Measurements from ENCODE around the gene ACER1.
A peak's percentile ranks its signal among the peaks of the same experiment; 100 is the strongest.
"Not testable (repeated sequence)": the region's sequence is repeated elsewhere in the genome, so short reads cannot be mapped to it uniquely, and the experiment has no call there.

The ACER1 gene

DNA sequence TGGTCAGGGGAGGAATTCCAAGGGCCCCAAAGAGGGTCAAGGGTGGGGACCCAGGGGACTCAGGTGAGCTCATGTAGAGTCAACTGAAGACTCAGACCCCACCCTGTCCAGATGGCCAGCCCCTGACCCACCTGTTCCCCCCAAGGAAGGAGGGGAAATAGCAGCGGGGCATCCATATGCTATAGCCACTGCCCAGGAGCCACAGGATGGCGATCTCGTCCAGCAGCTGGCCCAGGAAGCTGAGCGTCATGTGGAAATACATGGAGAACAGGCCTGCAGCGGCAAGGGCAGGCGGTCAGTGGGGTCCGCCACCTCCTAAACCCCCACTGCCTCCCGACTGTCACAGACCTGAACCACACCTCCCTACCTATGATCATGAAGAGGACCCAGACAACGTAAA is 21.4 kb downstream of the ACER1 start:
- DNase-seq (ENCODE audit: low spot score in 2 of 2) (no peak), ATAC-seq (replicated peaks; ENCODE audit: extremely low read depth, poor library complexity, severe bottlenecking) (no peak)
- Mint-ChIP-seq H3K36me3 (ENCODE audit: insufficient read depth) (peaks cover 2% of the 10 kb centered on the region), H3K27ac (ENCODE audit: low read depth) (no peak overlapping the region), H3K4me1 (no peaks in the 10 kb centered on the region), H3K4me3 (no peak overlapping the region), H3K9me3 (no peaks in the 10 kb centered on the region), H3K27me3 (peaks cover 11% of the 10 kb centered on the region)

DNA sequence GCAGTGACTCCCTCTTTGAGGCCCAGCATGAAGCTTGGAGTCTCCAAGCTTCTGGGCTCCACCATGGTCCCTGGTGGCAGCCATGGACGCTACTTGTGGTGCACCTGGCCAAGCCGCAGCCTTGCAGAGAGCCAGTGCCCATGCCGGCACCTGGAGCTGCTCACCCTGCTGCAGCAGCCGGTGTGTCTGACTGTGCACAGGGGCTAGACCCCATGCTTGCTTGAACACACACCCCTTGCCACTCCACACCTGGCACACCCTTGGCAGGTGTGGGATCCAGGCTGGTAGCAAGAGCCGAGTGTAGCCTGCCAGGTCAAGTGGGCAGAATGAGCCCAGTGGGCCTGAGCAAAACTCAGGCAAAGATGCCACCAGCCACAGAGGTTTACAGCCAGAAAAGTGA is 35.0 kb downstream of the ACER1 start:
- Mint-ChIP-seq H3K27ac (ENCODE audit: low read depth) (no peak overlapping the region), H3K4me3 (no peak overlapping the region), H3K4me1 (no peaks in the 10 kb centered on the region), H3K9me3 (no peaks in the 10 kb centered on the region), H3K36me3 (ENCODE audit: insufficient read depth) (no peaks in the 10 kb centered on the region), H3K27me3 (no peaks in the 10 kb centered on the region)
- no peak for ATAC-seq (replicated peaks; ENCODE audit: extremely low read depth, poor library complexity, severe bottlenecking)
- DNase-seq (ENCODE audit: low spot score in 2 of 2), result no peak

DNA sequence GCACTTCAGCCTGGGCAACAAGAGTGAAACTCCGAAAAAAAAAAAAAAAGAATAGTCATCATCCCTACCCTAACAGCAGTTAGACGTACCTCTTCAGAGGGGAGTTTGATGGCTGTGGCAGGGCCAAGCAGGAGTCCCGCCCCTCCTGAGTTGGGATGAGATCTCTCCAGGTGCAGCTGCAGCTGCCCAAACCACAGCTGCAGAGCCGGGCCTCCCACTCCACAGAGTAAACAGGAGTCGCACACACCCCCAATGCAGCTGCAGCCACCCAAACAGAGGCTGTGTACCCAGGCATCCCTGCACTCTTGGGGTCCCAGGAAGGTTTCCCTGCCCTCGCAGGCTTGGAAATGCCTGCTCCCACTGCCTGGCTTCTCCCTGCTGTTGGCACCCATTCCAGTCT is 36.2 kb downstream of the ACER1 start:
- Mint-ChIP-seq H3K36me3 (ENCODE audit: insufficient read depth) (no peaks in the 10 kb centered on the region), H3K4me3 (no peak overlapping the region)
- DNase-seq (ENCODE audit: low spot score in 2 of 2), result no peak

DNA sequence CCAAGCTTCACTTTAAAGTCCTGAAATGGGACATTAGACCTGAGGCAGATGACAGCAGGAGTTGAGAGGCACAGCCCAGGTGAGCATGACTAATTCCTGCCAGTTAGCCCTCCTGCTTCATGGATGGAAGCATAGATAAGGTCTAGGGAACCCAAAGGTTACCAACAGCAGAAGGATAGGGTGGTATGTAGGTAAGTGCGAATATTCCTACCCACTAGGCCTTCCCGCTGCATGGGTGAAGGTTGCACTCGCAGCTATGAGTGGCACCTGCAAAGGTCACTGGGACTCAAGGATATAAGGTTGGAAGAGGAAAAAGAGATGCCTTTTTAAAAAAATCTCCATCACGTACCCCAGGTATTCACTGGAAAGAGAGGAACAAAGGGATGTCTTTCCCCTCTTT is 41.4 kb downstream of the ACER1 start:
- DNase-seq (ENCODE audit: low spot score in 2 of 2) (no peak), ATAC-seq (replicated peaks; ENCODE audit: extremely low read depth, poor library complexity, severe bottlenecking) (no peak)
- Mint-ChIP-seq H3K27me3 (no peaks in the 10 kb centered on the region), H3K36me3 (ENCODE audit: insufficient read depth) (no peaks in the 10 kb centered on the region), H3K9me3 (peaks cover 16% of the 10 kb centered on the region), H3K4me3 (no peak overlapping the region), H3K4me1 (no peaks in the 10 kb centered on the region), H3K27ac (ENCODE audit: low read depth) (no peak overlapping the region)

More for the DNA sequence above, 36.2 kb downstream of the ACER1 start:
- Mint-ChIP-seq H3K27me3 (no peaks in the 10 kb centered on the region), H3K9me3 (no peaks in the 10 kb centered on the region), H3K4me1 (no peaks in the 10 kb centered on the region), H3K27ac (ENCODE audit: low read depth) (no peak overlapping the region)
- no peak for ATAC-seq (replicated peaks; ENCODE audit: extremely low read depth, poor library complexity, severe bottlenecking)

DNA sequence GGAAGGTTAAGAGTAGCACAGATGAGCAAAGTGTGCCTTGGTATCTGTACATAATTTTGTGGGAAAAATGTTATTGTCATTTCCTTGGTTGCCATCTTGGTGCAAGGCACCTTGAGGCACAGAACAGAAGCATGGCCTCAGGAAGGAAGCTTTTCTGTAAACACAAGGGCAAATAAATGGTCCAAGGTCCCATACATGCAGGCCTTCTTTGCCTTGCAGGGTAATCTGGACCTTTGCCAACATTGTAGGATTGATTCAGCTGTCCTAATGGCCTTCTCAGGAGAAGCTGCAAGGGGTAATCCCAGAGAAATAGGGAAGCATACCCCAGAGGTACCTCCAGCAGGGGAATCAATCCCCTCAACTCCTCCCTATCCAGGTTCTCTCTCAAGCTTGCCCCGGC is 44.7 kb downstream of the ACER1 start:
- H3K4me3 Mint-ChIP-seq, result no peak overlapping the region

DNA sequence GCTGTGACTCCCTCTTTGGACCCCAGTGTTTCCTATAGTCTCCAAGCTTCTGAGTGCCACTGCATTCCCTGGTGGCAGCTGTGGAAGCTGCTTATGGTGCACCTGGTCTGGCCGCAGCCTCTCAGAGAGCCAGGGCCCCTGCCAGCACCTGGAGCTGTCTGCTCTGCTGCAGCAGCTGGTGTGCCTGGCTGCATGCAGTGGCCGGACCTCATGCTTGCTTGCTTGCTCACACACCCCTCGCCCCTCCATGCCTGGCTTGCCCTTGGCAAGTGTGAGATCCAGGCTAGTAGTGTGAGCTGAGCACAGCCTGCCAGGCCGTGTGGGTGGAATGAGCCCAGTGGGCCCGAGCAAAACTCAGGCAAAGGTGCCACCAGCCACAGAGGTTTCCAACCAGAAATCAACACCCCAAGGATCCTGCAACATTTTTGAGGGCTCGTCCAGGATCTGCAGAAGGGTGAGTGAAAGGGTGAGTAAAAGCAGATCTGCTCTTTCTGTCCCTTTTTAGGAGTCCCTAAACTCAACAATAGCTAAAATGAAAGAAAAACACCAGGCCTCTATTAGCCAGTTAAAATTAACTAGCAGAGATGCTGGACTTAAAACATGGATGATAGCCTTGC is 46.0 kb downstream of the ACER1 start:
- Mint-ChIP-seq H3K36me3 (ENCODE audit: insufficient read depth) (peaks cover 3% of the 10 kb centered on the region), H3K27ac (ENCODE audit: low read depth) (no peak overlapping the region), H3K4me3 (no peak overlapping the region), H3K9me3 (peaks cover 16% of the 10 kb centered on the region), H3K4me1 (no peaks in the 10 kb centered on the region), H3K27me3 (no peaks in the 10 kb centered on the region)
- DNase-seq (ENCODE audit: low spot score in 2 of 2) (no peak), ATAC-seq (replicated peaks; ENCODE audit: extremely low read depth, poor library complexity, severe bottlenecking) (no peak)

More for the DNA sequence above, 44.7 kb downstream of the ACER1 start:
- no peaks in the 10 kb centered on the region for H3K4me1 Mint-ChIP-seq
- no peak overlapping the region for H3K27ac Mint-ChIP-seq (ENCODE audit: low read depth)
- ATAC-seq (replicated peaks; ENCODE audit: extremely low read depth, poor library complexity, severe bottlenecking) (no peak), DNase-seq (ENCODE audit: low spot score in 2 of 2) (no peak)
- H3K9me3 Mint-ChIP-seq, result peaks cover 16% of the 10 kb centered on the region
- H3K36me3 Mint-ChIP-seq (ENCODE audit: insufficient read depth), result no peaks in the 10 kb centered on the region
- H3K27me3 Mint-ChIP-seq, result no peaks in the 10 kb centered on the region

DNA sequence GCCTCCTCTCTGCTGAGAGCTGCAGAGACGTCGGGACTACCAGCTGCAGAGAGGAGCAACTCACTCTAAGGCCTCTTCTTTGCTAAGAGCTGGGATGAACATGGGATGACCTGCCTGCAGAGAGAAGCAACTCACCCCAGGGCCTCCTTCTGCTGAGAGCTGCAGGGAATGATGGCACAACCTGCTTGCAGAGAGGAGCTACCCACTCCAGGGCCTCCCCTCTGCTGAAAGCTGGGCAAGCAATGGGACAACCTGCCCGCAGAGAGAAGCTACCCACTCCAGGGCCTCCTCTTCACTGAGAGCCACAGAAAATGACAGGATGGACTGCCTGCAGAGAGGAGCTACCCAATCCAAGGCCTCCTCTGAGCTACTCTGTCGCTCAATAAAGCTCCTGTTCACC is 46.7 kb downstream of the ACER1 start:
- Mint-ChIP-seq H3K36me3 (ENCODE audit: insufficient read depth) (peaks cover 3% of the 10 kb centered on the region), H3K4me3 (no peak overlapping the region), H3K27me3 (no peaks in the 10 kb centered on the region), H3K27ac (ENCODE audit: low read depth) (no peak overlapping the region), H3K4me1 (no peaks in the 10 kb centered on the region), H3K9me3 (peaks cover 13% of the 10 kb centered on the region)
- ATAC-seq (replicated peaks; ENCODE audit: extremely low read depth, poor library complexity, severe bottlenecking), result no peak
- DNase-seq (ENCODE audit: low spot score in 2 of 2), result no peak

DNA sequence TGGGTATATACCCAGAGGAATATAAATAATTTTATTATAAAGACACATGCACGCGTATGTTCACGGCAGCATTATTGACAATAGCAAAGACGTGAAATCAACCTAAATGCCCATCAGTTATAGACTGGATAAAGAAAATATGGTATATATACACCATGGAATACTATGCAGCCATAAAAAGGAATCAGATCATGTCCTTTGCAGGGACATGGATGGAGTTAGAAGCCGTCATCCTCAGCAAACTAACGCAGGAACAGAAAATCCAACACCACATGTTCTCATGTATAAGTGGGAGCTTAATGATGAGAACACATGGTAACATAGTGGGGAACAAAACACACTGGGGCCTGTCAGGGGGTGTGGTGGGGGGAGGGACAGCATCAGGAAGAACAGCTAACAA is 51.0 kb downstream of the ACER1 start:
- H3K27me3 Mint-ChIP-seq; ATAC-seq (replicated peaks; ENCODE audit: extremely low read depth, poor library complexity, severe bottlenecking); H3K9me3 Mint-ChIP-seq; DNase-seq (ENCODE audit: low spot score in 2 of 2); H3K4me3 Mint-ChIP-seq; H3K27ac Mint-ChIP-seq (ENCODE audit: low read depth): not testable (repeated sequence)
- H3K4me1 Mint-ChIP-seq, result peaks cover 19% of the 10 kb centered on the region
- peaks cover 19% of the 10 kb centered on the region for H3K36me3 Mint-ChIP-seq (ENCODE audit: insufficient read depth)

DNA sequence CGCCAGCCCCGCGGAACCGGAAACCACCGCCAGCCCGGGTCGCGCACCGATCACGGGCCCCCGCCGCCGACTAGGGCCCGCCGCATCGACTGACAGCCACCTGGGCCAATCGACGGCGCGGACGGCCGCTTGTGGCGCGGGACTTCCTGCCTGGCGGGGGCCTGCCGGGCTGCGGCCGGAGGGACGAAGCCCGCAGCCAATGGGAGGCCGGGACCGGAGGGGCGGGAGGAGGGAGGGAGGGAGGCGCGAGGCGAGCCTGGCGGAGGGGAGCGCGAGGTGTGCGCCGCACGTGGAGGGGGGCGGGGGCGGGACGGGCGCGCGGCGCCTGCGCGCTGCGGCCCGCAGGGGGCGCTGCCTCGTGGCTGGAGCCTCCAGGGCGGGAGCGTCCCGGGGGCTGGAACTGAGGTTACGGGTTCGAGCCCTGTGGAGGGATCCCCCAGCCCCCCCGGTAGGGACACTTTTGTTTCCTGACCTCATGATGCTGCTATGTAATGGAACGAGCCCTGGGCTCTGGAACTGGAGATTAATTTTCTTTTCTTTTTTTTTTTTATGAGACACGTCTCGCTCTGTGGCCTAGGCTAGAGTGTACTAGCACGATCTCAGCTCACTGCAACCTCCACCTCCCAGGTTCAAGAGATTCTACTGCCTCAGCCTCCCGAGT is 53.4 kb downstream of the ACER1 start, which contains the start of gene MLLT1:
Gene MLLT1 (minus strand): TSS at position 45 of the 661 bp plus-strand sequence. CDS start 191 bp downstream, outside the sequence.
- Mint-ChIP-seq H3K36me3 (ENCODE audit: insufficient read depth) (peaks cover 21% of the 10 kb centered on the region), H3K27ac (ENCODE audit: low read depth) (peak within 1 kb of the TSS; percentile 95), H3K4me1 (peaks cover 42% of the 10 kb centered on the region), H3K9me3 (no peaks in the 10 kb centered on the region), H3K27me3 (no peaks in the 10 kb centered on the region), H3K4me3 (peak within 1 kb of the TSS; percentile 87)
- peak; percentile 90 for ATAC-seq (replicated peaks; ENCODE audit: extremely low read depth, poor library complexity, severe bottlenecking)
- DNase-seq (ENCODE audit: low spot score in 2 of 2), result peak; percentile 85 to 86

DNA sequence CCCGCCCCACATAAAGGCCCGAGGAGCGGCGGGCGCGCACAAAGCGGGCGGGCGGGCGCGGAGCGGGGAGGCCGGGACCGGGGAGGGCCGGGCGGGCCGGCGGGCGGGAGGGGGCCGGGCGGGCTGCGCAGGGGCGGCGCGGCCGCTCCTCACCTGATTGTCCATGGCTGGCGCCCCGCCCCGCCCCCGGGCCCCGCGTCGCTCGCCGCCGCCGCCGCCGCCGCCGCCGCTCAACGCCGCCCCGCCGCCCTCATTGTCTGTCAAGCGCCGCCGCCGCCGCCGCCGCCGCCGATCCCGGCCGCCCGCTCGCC is 53.8 kb downstream of the ACER1 start:
- Mint-ChIP-seq H3K4me3 (peak overlapping the region; percentile 87), H3K27ac (ENCODE audit: low read depth) (peak overlapping the region; percentile 95), H3K9me3 (no peaks in the 10 kb centered on the region), H3K27me3 (no peaks in the 10 kb centered on the region), H3K36me3 (ENCODE audit: insufficient read depth) (peaks cover 21% of the 10 kb centered on the region), H3K4me1 (peaks cover 44% of the 10 kb centered on the region)
- no peak for DNase-seq (ENCODE audit: low spot score in 2 of 2)
- peak; percentile 54 for ATAC-seq (replicated peaks; ENCODE audit: extremely low read depth, poor library complexity, severe bottlenecking)

DNA sequence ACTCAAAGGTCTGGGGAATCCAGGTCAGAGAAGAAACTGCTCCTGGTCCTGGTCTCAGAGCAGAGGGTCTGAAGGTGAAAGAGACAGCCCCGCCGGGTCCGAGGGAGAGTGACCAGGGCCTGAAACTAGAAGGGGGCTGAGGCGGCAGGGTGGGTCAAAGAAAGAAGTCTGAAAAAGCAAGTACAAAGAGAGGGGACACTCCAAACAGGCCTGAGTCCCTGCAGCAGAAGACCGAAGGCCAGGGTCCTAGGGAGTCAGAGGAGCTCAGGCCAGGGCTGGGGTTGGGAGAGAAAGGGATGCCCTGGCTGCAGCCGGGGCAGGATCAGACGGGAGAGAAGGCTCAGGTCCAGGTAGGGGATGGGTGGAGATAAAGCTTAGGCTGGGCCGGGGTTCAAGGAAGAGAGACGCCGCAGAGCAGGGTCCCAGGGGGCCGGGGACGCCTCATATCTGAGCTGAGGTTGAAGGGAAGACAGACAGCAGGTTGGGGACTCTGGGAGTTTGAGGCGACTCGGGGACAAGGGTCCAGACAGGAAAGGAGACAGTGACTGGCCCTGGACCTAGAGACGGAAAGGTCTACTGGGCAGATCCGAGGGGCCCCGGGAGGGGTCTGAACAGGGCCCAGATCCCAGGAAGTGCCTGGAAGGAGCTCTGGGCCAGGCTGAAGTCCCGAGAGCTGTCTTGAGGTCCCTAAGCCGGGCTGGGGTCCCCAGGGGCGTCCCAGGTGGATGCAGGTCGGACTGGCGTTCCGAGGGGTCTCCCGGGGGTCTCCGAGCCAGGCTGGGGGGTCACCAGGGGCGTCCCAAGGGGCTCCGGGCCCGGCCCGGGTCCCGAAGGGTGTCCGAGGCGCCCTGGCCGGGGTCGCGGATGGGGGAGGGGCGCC is 54.4 kb downstream of the ACER1 start:
- no peak for ATAC-seq (replicated peaks; ENCODE audit: extremely low read depth, poor library complexity, severe bottlenecking)
- Mint-ChIP-seq H3K36me3 (ENCODE audit: insufficient read depth) (peaks cover 21% of the 10 kb centered on the region), H3K27ac (ENCODE audit: low read depth) (peak overlapping the region; percentile 95), H3K4me1 (peaks cover 49% of the 10 kb centered on the region), H3K4me3 (peak overlapping the region; percentile 87), H3K9me3 (no peaks in the 10 kb centered on the region), H3K27me3 (no peaks in the 10 kb centered on the region)
- DNase-seq (ENCODE audit: low spot score in 2 of 2), result no peak

DNA sequence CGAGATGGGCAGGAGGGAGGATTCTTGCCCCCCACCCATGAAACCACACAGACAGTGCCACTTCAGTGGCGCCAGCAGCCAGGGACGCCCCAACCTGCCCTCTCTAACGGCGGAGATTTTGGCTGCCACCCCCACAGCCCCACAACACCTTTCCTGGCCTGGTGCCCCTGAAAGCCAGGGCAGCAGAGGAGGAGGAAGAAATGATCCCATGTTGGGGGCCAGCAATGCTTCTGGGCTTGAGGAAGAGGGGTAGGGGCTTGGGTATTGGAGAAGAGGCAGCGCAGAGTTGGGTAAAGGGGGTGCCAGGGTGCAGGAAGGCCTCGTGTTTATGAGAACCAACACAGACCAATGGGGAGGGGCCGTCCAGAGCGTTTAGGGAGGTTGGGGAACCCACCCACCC is 55.4 kb downstream of the ACER1 start:
- Mint-ChIP-seq H3K36me3 (ENCODE audit: insufficient read depth) (peaks cover 20% of the 10 kb centered on the region), H3K4me3 (peak overlapping the region; percentile 87), H3K4me1 (peaks cover 59% of the 10 kb centered on the region), H3K27ac (ENCODE audit: low read depth) (peak overlapping the region; percentile 95), H3K9me3 (no peaks in the 10 kb centered on the region), H3K27me3 (no peaks in the 10 kb centered on the region)
- ATAC-seq (replicated peaks; ENCODE audit: extremely low read depth, poor library complexity, severe bottlenecking) (no peak), DNase-seq (ENCODE audit: low spot score in 2 of 2) (no peak)

DNA sequence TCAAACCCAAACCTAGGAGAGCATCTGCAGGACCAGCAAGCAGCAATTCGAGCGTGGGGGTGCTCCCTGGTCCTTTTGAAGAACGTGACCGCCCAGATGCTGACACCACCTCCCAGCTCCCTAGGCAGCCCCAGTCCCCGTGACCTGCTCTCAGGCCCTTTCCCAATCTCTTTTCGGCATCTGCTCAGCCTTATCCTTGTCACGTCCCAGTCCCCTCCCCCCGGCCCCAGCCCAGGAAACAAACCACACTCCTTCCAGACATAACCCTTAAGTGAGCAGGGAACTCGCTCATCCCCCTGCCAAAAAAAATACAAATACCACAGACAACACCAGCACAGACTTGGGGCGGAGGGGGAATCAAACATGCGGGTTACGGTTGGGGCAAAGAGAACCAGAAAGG is 57.0 kb downstream of the ACER1 start:
- H3K36me3 Mint-ChIP-seq (ENCODE audit: insufficient read depth), result peaks cover 18% of the 10 kb centered on the region
- H3K4me1 Mint-ChIP-seq, result peaks cover 73% of the 10 kb centered on the region
- H3K27ac Mint-ChIP-seq (ENCODE audit: low read depth), result no peak overlapping the region
- no peak overlapping the region for H3K4me3 Mint-ChIP-seq
- no peaks in the 10 kb centered on the region for H3K9me3 Mint-ChIP-seq
- H3K27me3 Mint-ChIP-seq, result no peaks in the 10 kb centered on the region
- ATAC-seq (replicated peaks; ENCODE audit: extremely low read depth, poor library complexity, severe bottlenecking) (no peak), DNase-seq (ENCODE audit: low spot score in 2 of 2) (no peak)

All from central memory CD8-positive, alpha-beta T cell (primary cell).